HS-5 (cell line): Measurements from ENCODE around the gene MYADML2.

Experiments
- DNase-seq: peaks from one replicate; pipeline ENCODE4 v3.0.0-alpha.2; 2012; ENCODE audit warnings: low read depth

MYADML2 gene

GRCh38 chr17:81939218-81939617 is 7.8 kb downstream of the MYADML2 start:
- no peak for DNase-seq

GRCh38 chr17:81935709-81936084 is 11.3 kb downstream of the MYADML2 start:
- DNase-seq = no peak

GRCh38 chr17:81934850-81935708 is 12.0 kb downstream of the MYADML2 start:
- no peak for DNase-seq

DNA sequence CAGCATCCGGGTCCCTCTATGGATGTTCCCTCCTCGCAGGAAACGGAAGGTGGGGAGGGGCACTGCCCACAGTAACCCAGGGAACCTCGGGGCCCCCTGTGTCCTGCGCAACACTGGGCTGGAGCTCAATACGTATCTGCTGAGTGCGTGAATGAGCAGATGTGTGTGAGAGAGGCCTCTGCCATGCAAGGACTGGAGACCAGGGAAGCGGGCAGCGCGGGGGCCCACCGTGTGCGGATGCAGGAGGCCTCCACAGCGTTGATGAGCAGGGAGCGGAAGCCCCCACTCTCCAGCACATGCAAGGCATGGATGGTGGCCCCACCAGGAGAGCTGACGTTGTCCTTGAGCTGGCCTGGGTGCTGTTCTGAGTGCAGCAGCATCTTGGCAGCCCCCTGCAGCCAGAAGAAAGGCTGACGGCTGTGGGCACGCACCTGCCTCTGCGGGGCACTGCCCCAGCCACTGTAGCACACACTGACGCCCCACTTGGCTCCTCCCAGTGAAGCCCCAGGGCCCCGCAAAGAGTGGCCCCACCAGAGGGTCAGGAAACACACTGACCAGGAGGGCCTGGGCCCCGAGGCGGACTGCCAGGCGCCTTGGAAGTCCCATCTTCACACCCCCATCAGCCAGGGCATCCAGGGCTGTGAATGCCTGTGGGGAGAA is 12.8 kb downstream of the MYADML2 start:
- no peak for DNase-seq

DNA sequence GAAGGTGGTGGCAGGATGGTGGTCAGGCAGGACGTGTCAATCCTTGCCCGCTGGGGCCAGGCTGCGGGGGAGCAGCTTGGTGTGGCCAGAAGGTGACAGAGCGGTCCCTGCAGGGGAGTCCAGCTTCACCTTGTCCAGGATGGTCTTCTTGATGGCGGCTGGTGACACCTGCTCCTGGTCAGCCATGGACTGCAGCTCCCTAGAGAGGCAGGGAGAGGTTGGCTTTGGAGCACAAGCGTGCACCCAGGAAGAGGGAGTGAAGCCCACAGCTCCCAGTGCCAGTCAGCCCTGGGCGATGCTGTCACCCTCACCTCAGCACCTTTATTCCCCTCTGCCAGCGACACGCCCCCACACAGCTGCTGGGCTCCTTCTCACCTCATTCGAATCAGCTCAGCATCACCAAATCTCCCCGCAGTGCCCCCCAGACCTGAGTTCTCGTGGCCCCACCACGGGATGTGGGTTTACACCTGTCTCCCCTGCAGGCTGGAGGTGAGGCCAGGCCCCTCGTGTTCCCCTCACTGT is 13.8 kb downstream of the MYADML2 start:
- no peak for DNase-seq

DNA sequence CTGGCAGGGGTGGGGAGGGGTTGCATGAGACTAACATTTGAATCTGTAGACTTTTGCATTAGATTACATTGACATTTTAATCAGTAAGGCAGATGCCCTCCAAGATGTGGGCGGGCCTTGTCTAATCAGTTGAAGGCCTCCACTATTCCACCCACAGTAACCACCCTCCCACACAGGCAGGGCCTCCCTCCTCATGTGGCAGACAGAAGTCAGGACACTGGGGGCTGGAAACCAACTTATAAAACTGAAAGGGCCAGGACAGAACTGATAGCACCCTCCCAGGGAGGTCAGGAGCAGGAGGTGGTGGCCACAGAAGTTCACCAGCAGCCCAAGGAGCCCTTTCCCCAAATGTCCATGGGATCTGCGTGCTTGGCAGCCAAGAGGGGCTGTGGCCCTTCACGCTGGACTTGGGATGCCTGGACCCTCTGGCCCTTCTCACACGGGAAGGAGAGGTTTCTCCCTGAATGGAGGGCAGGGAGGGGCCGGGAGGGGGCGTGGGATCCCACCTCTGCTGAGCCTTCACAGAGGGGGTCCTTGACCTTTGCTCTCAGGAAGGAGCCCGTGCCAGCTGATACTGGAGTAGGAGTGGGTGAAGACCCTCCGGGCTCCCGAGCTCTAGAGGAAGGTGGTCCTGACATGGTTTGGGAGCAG is 14.6 kb downstream of the MYADML2 start:
- no peak for DNase-seq

DNA sequence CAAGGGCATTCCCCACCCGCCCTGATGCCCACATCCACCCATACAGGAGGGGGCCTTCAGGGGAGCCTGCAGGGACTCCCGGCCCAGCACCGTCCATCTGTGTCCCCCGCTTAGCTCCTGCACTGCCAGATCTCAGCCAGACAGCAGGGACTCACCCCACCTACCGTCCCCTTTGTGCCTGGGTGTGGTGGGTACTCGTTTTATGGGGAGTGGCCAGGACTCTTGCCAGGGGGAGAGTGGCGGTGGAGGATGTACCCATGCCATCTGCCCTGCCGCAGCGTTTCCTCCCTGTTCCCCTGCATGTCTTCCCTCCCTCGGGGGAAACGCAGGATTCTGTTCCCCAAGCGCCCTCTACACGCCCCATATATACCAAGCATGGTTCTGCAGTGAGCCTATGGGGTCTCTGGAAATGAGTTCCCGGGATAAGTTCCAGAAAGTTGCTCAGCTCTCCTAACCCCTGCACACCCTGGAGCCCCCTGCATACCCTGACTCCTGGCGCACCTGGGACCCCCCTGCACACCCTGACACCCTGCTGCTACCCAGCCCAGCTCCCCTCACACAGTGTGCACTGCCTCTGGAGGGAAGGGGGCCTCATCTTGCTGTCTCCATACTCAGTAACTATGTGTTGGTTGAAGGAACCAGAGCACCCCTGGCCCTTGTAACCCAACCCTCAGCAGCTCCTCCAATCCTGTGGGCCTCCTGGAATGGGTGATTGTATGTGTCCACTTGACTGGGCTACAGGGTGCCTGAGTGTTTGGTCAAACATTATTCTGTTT is 15.3 kb downstream of the MYADML2 start:
- DNase-seq = no peak

GRCh38 chr17:81931189-81931556 is 15.9 kb downstream of the MYADML2 start:
- DNase-seq = no peak

DNA sequence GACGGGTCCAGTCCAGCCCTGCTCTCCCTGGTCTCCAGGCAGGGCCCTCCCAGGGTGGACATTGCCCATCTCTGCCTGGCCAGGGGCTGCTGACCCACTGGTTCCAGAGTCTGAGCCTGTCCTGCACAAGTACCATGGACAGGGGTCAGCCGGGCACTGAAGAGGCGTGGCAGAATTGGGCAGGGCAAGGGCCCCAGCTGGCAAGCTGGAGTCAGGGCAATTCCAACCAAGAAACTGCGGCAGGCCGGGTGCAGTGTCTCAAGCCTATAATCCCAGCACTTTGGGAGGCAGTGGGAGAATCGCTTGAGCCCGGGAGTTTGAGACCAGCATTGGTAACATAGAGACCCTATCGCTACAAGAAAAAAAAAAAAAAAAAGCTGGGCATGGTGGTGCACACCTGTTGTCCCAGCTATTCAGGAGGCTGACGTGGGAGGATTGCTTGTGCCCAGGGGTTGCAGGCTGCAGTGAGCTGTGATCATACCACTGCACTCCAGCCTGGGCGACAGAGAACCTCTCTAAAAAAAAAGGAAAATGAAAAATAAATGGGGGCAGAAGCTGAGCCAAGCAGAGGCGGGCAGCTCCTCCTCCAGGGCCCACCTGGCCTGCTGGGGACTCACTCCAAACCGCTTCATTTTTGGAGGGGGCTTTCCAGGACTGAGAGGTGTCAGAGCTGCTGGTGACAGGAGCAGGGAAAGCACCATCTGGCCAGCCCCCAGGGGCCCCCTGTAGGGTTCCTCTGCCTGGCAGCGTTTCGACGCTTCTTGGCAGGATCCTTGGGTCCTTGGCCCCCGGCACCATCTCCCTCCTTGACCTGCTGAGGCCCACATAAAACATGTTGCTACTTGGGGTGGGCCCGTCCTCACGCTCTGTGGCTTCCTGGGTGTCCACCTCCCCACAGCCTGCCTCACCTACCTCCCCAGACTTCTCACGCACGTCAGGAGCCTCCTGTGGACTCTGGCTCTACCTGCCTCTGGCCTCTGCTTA is 16.6 kb downstream of the MYADML2 start:
- DNase-seq = no peak

DNA sequence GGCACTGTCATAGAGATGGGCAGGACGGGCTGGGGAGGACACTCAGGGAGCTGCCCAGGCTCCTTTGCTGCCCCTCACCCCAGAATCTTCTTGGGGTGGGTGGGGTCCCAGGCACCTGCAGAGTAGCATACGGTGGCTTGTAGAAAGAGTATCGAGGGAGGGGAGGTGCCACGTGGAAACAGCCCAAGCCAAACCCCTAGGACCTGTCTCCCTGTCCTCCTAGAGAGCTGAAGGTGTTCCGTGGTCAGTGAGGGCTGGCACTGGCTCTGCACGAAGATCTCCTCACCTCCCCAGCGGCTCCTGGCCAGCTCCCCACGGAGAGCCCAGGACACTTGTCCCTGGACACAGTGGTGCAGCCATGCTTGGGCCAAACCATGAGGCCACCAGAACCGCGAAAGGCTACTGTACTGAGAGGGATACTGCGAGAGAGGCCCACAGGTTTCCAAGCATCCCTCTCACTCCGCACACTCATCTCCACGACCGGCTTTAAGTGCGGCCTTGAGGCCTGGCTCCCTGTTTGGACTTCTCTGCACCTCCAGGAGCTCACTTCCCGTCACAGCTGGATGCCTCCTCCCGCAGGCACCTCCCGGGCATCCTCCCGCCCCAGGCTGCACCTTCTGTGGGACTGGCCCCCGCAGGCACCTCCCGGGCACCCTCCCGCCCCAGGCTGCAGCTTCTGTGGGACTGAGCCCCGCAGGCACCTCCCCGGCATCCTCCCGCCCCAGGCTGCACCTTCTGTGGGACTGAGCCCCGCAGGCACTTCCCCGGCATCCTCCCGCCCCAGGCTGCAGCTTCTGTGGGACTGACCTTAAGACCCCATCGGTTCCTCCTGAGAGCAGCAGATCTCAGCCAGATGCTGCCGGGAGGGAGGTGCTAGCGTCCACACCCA is 17.5 kb downstream of the MYADML2 start:
- DNase-seq = no peak

DNA sequence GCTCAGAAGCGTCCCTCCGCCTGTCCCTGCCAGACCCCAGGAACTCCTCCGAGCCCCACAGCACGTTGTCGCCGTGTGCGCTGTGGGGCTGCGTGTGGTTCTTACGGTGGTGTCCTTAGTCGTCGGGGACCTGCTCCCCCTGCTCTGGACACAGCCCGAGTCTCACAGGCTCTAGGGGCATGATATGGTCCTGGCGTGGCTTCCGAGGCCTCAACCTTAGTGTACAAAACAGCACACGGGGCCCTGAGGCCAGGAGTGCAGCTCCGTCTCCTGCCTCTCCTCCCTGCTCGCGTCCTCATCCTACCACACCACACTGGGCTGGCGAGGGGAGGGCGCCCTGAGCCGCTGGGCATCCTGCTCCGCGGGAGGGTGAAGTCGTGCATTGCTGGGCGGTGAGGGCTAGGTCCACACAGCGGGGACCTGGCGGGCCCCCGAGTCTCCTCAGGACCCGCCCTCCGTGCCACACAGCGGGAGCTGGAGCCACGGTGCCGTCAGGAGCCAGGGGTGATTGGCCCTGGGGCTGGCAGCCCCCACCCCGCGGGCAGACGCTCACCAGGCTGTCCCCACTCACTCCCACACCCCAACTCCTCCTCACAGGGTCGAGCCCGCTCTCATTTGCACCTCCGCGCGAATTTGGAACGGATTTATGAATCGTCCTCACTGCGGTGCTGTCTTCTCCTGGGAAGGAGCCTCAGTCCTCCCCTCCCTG is 18.3 kb downstream of the MYADML2 start:
- no peak for DNase-seq

DNA sequence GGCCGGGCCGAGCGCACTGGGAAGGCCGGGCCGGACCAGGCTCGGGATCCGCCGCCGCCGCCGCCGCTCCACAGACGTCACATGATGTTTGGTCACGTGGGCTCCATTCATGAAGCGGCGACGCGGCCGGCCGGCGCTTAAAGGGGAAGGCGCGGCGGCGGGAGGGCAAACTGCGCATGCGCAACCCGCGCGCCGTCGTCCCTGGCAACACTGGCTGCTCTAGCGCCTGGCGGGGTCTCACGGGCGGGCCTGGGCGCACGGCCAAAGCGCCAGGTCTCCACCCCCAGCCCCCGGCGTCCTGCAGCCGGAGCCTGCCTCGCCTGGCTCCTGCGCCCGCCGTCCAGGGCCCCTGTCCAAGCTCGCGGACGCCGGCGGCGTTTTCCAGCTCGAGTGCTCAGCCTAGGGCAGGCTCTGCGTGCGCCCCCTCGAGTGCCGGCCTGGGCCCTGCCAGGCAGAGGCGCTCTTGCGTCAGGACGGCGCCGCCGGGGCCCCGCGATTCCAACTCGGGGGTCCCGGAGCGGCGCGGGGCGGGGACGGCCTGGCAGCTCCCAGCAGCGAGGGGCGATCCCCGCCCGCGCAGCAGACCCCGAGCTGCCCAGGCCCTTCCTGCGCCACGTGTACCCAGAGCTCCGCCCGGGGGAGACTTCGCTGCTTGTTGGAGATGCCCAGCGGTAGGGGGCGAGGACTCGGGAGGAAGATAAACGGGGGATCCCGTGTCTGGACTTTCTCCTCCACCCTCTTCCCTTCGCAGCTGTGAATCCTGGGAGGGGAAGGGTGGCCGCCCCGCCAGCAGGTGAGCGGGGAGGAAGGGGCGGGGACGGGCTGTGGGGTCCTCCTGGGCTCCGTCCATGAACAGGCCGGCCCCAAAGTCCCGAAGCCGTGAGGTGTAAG is 19.1 kb downstream of the MYADML2 start, which contains the start of gene MAFG:
TSS of gene MAFG (minus strand) at position 83 of the 891 bp plus-strand sequence. CDS start 4,550 bp downstream, outside the sequence.
- DNase-seq = peak; percentile 49

DNA sequence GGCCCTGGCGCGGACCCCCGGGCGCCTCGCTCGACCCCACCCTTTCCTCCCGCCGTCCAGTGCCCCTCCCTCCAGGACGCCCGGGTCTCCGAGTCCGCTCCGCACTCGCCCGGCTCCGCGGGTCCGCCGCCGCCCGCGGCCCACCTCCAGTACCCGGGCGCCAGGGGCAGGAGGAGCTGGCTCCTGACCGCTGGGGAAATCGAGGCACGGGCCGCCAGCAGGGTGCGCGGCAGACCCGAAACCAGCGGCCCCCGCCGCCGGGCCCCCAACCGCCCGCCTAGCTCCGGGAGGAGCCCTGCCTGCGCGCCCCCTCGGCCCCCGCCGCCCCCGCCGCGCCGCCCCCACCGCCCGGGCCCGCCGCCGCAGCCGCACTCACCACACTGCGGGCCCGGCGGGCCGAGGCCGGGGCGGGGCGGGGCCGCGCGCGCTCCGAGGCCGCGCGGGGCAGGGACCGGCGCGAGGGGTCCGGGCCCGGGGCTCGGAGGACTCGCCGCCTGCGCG is 19.8 kb downstream of the MYADML2 start:
- no peak for DNase-seq

GRCh38 chr17:81926451-81927151 is 20.4 kb downstream of the MYADML2 start:
- DNase-seq = no peak

GRCh38 chr17:81925860-81926450 is 21.1 kb downstream of the MYADML2 start:
- DNase-seq = no peak
